Measurements from ENCODE around the gene MRPL24. TPM values are rescaled to one million over a fixed set of nuclear protein-coding genes. Genes with fewer than 3 reads are reported as not detected.
A peak's percentile ranks its signal among the peaks of the same experiment; 100 is the strongest.

MRPL24 gene
- total RNA-seq, 1 experiment from 2014 or later: 27.3 TPM

DNA sequence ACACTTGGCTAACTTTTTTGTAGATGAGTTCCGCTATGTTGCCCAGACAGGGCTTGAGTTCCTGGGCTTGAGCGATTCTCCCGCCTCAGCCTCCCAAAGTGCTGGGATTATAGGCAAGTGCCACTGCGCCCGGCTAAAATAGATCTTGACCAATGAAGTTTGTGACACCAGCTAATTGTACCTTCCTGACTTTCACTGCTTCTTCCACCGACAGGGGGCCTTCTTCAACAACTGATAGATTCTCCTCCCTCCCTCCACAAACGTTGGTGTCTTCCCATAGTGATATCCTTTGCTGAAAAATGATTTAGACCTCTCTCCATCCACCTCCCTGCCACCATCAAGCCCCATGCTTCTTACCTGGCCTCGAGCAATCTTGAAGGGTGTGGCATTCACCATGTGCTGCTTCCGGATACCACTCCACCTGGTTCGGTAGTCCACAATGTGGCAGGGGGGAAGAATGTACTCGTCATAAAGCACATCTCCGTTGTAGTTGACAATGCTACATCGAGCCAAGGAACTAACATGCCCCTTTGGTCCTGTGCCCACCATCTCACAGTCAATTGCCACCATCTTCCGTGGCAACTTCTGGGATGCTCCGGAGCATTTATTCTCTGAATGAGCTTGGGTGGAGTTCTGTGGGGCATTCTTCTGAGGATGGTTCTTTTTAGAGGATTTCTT is 14.2 kb downstream of the MRPL24 start:
- Histone ChIP-seq H3K14ac (ENCODE audit: insufficient read depth, low read length) (no peak overlapping the region), H4K8ac (replicated peaks; ENCODE audit: insufficient read length, low read depth, low read length) (no peak overlapping the region), H2BK20ac (ENCODE audit: low read depth, low read length, poor library complexity, severe bottlenecking) (no peak overlapping the region), H3K9me3 (ENCODE audit: control insufficient read depth, low read depth, low read length) (no peaks in the 10 kb centered on the region), H3K4me2 (ENCODE audit: insufficient read depth, insufficient read length, low read length) (peak overlapping the region; percentile 57), H2BK12ac (ENCODE audit: insufficient read length, low read depth, low read length) (no peak overlapping the region), H3K56ac (ENCODE audit: insufficient read length, low read depth, low read length) (no peak overlapping the region), H3K23ac (ENCODE audit: insufficient read length, low read depth, low read length) (no peak overlapping the region), H3K4me1 (ENCODE audit: insufficient read depth, low read length) (peaks cover 5% of the 10 kb centered on the region), H2BK120ac (ENCODE audit: low read depth, low read length, poor library complexity, severe bottlenecking) (no peak overlapping the region), H3K23me2 (ENCODE audit: insufficient read length, low read depth, low read length, poor library complexity, severe bottlenecking) (no peaks in the 10 kb centered on the region), H3K27ac (ENCODE audit: insufficient read length, low read depth, low read length) (no peak overlapping the region), H2BK5ac (ENCODE audit: insufficient read length, low read length) (no peak overlapping the region), H3K18ac (ENCODE audit: insufficient read length, low read depth, low read length) (no peak overlapping the region), H3K79me2 (ENCODE audit: insufficient read depth, low read length) (peaks cover 27% of the 10 kb centered on the region; the same call in 1 of the 2 replicates), H2AK5ac (ENCODE audit: insufficient read length, low read length) (no peak overlapping the region), H4K5ac (ENCODE audit: insufficient read length, low read depth, low read length) (no peak overlapping the region), H3K79me1 (ENCODE audit: insufficient read depth, low read depth, low read length, poor library complexity, severe bottlenecking) (peaks cover 21% of the 10 kb centered on the region), H3K9ac (ENCODE audit: extremely low read depth, insufficient read length, low read length) (no peak overlapping the region), H3K27me3 (ENCODE audit: insufficient read depth, low read length) (no peaks in the 10 kb centered on the region), H3T11ph (ENCODE audit: low read length) (no peak overlapping the region), H2AFZ (ENCODE audit: low read length) (no peak overlapping the region), H4K20me1 (ENCODE audit: control insufficient read depth, insufficient read depth, insufficient read length) (peaks cover 3% of the 10 kb centered on the region), H3K4ac (ENCODE audit: low read depth, low read length) (no peak overlapping the region), H4K91ac (ENCODE audit: insufficient read length, low read depth, low read length) (no peak overlapping the region), H2BK15ac (ENCODE audit: low read depth, low read length) (no peak overlapping the region)
- DNase-seq: peak; percentile 71
- peaks cover 22 to 25% (median 24%) of the 10 kb centered on the region in 3 experiments for H3K36me3 Mint-ChIP-seq (ENCODE audit: insufficient read depth in 1 of 3, low read depth in 3 of 3)
- H3K4me1 Mint-ChIP-seq: peaks cover 10 to 14% of the 10 kb centered on the region in 2 experiments
- TF ChIP-seq, protein P1, sequence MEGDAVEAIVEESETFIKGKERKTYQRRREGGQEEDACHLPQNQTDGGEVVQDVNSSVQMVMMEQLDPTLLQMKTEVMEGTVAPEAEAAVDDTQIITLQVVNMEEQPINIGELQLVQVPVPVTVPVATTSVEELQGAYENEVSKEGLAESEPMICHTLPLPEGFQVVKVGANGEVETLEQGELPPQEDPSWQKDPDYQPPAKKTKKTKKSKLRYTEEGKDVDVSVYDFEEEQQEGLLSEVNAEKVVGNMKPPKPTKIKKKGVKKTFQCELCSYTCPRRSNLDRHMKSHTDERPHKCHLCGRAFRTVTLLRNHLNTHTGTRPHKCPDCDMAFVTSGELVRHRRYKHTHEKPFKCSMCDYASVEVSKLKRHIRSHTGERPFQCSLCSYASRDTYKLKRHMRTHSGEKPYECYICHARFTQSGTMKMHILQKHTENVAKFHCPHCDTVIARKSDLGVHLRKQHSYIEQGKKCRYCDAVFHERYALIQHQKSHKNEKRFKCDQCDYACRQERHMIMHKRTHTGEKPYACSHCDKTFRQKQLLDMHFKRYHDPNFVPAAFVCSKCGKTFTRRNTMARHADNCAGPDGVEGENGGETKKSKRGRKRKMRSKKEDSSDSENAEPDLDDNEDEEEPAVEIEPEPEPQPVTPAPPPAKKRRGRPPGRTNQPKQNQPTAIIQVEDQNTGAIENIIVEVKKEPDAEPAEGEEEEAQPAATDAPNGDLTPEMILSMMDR (conservative IDR thresholded peaks at IDR 0.05): peak; percentile 73
- H3K27me3 Mint-ChIP-seq (ENCODE audit: low read depth): no peaks in the 10 kb centered on the region; the same call in 1 of the 2 replicates
- no CpG with 5 or more reads among the region's 15 CpGs for WGBS (ENCODE audit: extremely low coverage, insufficient read length, low lambda C conversion rate)
- H3K9me3 Mint-ChIP-seq: no peaks in the 10 kb centered on the region
- H3K4me3 Mint-ChIP-seq: no peak overlapping the region
- no peak overlapping the region for H3K27ac Mint-ChIP-seq
